GM12878 (cell line): ENCODE data around the gene MLXIPL. TPM values are rescaled to one million over a fixed set of nuclear protein-coding genes. Genes with fewer than 3 reads are reported as not detected.

ENCODE experiments used
- ATAC-seq: fragments of 200-7000 bp; cut with Tn5 transposase; 3 replicates; pipeline ENCODE4 v1.9.1; 2020; ENCODE audit warnings: mild to moderate bottlenecking, moderate library complexity
- BruUV-seq: library from RNA; stranded (reverse); fragments of 400-500 nt; replicated peaks from 2 replicates; lab custom pipeline; 2021; lab: Mats Ljungman, UMichigan
- CTCF ChIA-PET: fragments of 300-600 bp; sonication (Branson Sonifier 250); formaldehyde crosslinking; extraction: SDS; loops from one replicate; lab custom pipeline; 2021; ENCODE audit warnings: inconsistent platforms; lab: Yijun Ruan, JAX
- POLR2A ChIA-PET: fragments of 350-600 bp; formaldehyde crosslinking; extraction: SDS; loops from one replicate; lab custom pipeline; 2021; ENCODE audit warnings: inconsistent platforms; lab: Charles Lee
- RAD21 ChIA-PET: fragments of 300-600 bp; sonication (Branson Sonifier 250); formaldehyde crosslinking; loops from one replicate; lab custom pipeline; 2023; ENCODE audit warnings: antibody characterized with exemption; ENCODE audit not compliant: unreplicated experiment; lab: Charles Lee
- SMC1A ChIA-PET: fragments of 300-600 bp; sonication (Branson Sonifier 250); formaldehyde crosslinking; loops from one replicate; lab custom pipeline; 2023; ENCODE audit not compliant: unreplicated experiment, uncharacterized antibody; lab: Charles Lee
- DNase-seq: peaks from one replicate; pipeline ENCODE4 v3.0.0-alpha.2; 2011; ENCODE audit warnings: low read depth, low spot score
- FAIRE-seq: peaks from 3 replicates; lab custom pipeline; 2011; peaks lifted over from hg19 to GRCh38; lab: Jason Lieb, UNC
- H2AFZ ChIP-seq: 2 replicates; pipeline ENCODE4 v1.6.0; 2011; ENCODE audit warnings: low read depth, low read length, control low read depth; ENCODE audit not compliant: control insufficient read depth
- H3K27ac ChIP-seq: 2 replicates; pipeline ENCODE4 v1.5.1; 2011; ENCODE audit warnings: control low read depth; ENCODE audit not compliant: control insufficient read depth, insufficient read depth
- H3K27me3 ChIP-seq, 2 experiments: replicated peaks in 1 of 2; 2 replicates each; pipeline versions ENCODE4 v1.6.0 to v1.6.1; 2011; ENCODE audit warnings: low read length in 1 of 2; ENCODE audit not compliant: control insufficient read depth in 2 of 2, insufficient read depth in 2 of 2
- H3K36me3 ChIP-seq, 2 experiments: 2 replicates each; pipeline ENCODE4 v1.5.1; 2011; ENCODE audit warnings: low read length in 1 of 2; ENCODE audit not compliant: control insufficient read depth in 2 of 2, insufficient read depth in 2 of 2
- H3K4me1 ChIP-seq: 2 replicates; pipeline ENCODE4 v1.6.1; 2011; ENCODE audit warnings: mild to moderate bottlenecking, low read length, moderate library complexity, mixed read lengths; ENCODE audit not compliant: control insufficient read depth, insufficient read depth
- H3K4me2 ChIP-seq: 2 replicates; pipeline ENCODE4 v1.6.0; 2011; ENCODE audit warnings: control low read depth; ENCODE audit not compliant: control insufficient read depth, insufficient read depth
- H3K4me3 ChIP-seq: fragments of 200-600 bp; sonication (generic); 2 replicates; pipeline ENCODE4 v1.5.1; 2016
- H3K79me2 ChIP-seq: 2 replicates; pipeline ENCODE4 v1.6.0; 2011; ENCODE audit warnings: low read length; ENCODE audit not compliant: control insufficient read depth, insufficient read depth
- H3K9ac ChIP-seq: 2 replicates; pipeline ENCODE4 v1.8.0; 2011; ENCODE audit warnings: low read length, control low read depth, mixed read lengths; ENCODE audit not compliant: control insufficient read depth, insufficient read depth
- H3K9me3 ChIP-seq: replicated peaks from 3 replicates; pipeline ENCODE4 v1.5.1; 2011; ENCODE audit warnings: mild to moderate bottlenecking, low read length; ENCODE audit not compliant: control insufficient read depth, insufficient read depth
- H4K20me1 ChIP-seq: 2 replicates; pipeline ENCODE4 v1.6.0; 2011; ENCODE audit not compliant: control insufficient read depth, insufficient read depth
- CBX3 ChIP-seq: fragments of 200-600 bp; sonication (generic); IDR thresholded peaks from 2 replicates; pipeline ENCODE4 v1.6.1; 2016; ENCODE audit warnings: low read depth, borderline replicate concordance
- FOXM1 ChIP-seq: IDR thresholded peaks from 2 replicates; pipeline ENCODE4 v1.6.1; 2012; ENCODE audit warnings: low read depth, mild to moderate bottlenecking, inconsistent platforms, low read length, moderate library complexity
- IKZF1 ChIP-seq: fragments of 450-650 bp; conservative IDR thresholded peaks from 2 replicates; pipeline ENCODE4 v1.6.1; 2017; ENCODE audit warnings: antibody characterized with exemption, mild to moderate bottlenecking
- KLF5 ChIP-seq: fragments of 450-650 bp; IDR thresholded peaks from 2 replicates; pipeline ENCODE4 v1.6.1; 2014; ENCODE audit warnings: mild to moderate bottlenecking; ENCODE audit not compliant: partially characterized antibody
- MLLT1 ChIP-seq: fragments of 450-650 bp; IDR thresholded peaks from 2 replicates; pipeline ENCODE4 v1.6.1; 2016; ENCODE audit warnings: mild to moderate bottlenecking
- MTA2 ChIP-seq: fragments of 450-650 bp; IDR thresholded peaks from 2 replicates; pipeline ENCODE4 v1.6.1; 2016; ENCODE audit warnings: low read depth, mild to moderate bottlenecking, moderate library complexity
- MYB ChIP-seq: fragments of 150-350 bp; IDR thresholded peaks from 2 replicates; pipeline ENCODE4 v1.6.1; 2014; ENCODE audit warnings: mild to moderate bottlenecking, low read depth, low read length, borderline replicate concordance
- NFYB ChIP-seq: IDR thresholded peaks from 2 replicates; pipeline ENCODE4 v1.6.1; 2011; ENCODE audit warnings: low read depth, mild to moderate bottlenecking, low read length, improper control_type of control experiment, moderate library complexity; ENCODE audit not compliant: insufficient read depth
- POLR2AphosphoS5 ChIP-seq: IDR thresholded peaks from 2 replicates; pipeline ENCODE4 v1.6.1; 2011; ENCODE audit warnings: mild to moderate bottlenecking, low read length, inconsistent platforms
- POU2F2 ChIP-seq: IDR thresholded peaks from 3 replicates; pipeline ENCODE4 v1.6.1; 2011; ENCODE audit warnings: low read depth, mild to moderate bottlenecking, low read length, borderline replicate concordance
- RAD21 ChIP-seq: IDR thresholded peaks from 2 replicates; pipeline ENCODE4 v1.6.1; 2011; ENCODE audit warnings: mild to moderate bottlenecking, low read depth, low read length, moderate library complexity; ENCODE audit not compliant: insufficient read depth
- SMARCA5 ChIP-seq: fragments of 450-650 bp; IDR thresholded peaks from 2 replicates; pipeline ENCODE4 v1.6.1; 2017; ENCODE audit warnings: mild to moderate bottlenecking
- TAF1 ChIP-seq: IDR thresholded peaks from 2 replicates; pipeline ENCODE4 v1.6.1; 2011; ENCODE audit warnings: mild to moderate bottlenecking, low read depth, low read length, borderline replicate concordance
- TCF7 ChIP-seq: IDR thresholded peaks from 2 replicates; pipeline ENCODE4 v1.6.1; 2014; ENCODE audit warnings: antibody characterized with exemption, borderline replicate concordance
- YBX1 ChIP-seq: fragments of 450-650 bp; IDR thresholded peaks from 2 replicates; pipeline ENCODE4 v1.6.1; 2016; ENCODE audit warnings: antibody characterized with exemption
- ZNF217 ChIP-seq: fragments of 450-650 bp; IDR thresholded peaks from 2 replicates; pipeline ENCODE4 v1.6.1; 2017; ENCODE audit warnings: antibody characterized with exemption, mild to moderate bottlenecking
- WGBS: methylation state at CpG from one replicate; pipeline ENCODE4 v1.1.6; 2016; ENCODE audit warnings: low lambda C conversion rate; ENCODE audit not compliant: insufficient replicate concordance, insufficient coverage; ENCODE audit errors: missing lambda C conversion rate; 5-methylcytosine and 5-hydroxymethylcytosine counted together
- in situ Hi-C: fragments of 300-500 bp; cut with MboI; formaldehyde crosslinking; loops from 9 replicates; pipeline ENCODE4 v1.14.3; 2018; ENCODE audit warnings: mixed read lengths
- intact Hi-C: fragments of 100-400 bp; cut with micrococcal nuclease; formaldehyde crosslinking; loops from one replicate; pipeline ENCODE4 v1.14.2; 2022; ENCODE audit not compliant: unreplicated experiment
- polyA plus RNA-seq, 11 experiments: library from polyadenylated mRNA; depleted of rRNA in 4 of 11; unstranded in 6 of 11; stranded (reverse) in 5 of 11; fragments of >200 nt; fragmentation: Nextera tagmentation in 4 of 11; fragmentation: Illumina TruSeq in 1 of 11; extraction: Ambion mirVana in 4 of 11; extraction: Trizol in 1 of 11; gene quantifications; 1 replicate in 1 of 11; 2 replicates in 10 of 11; pipeline versions ENCODE4 v1.2.1 to v1.2.3, GENCODE V29; 2011 to 2016; ENCODE audit warnings: inconsistent platforms in 2 of 11, missing spikeins in 2 of 11, low read depth in 1 of 11
- total RNA-seq, 4 experiments: library from RNA; depleted of rRNA in 3 of 4; stranded (reverse); fragments of >200 nt in 3 of 4; fragmentation: Illumina TruSeq in 1 of 4; extraction: Trizol in 1 of 4; gene quantifications; 2 replicates each; pipeline versions ENCODE4 v1.2.1 to v1.2.3, GENCODE V29; 2013 to 2021
- TF ChIP-seq, protein P1 (sequence below): fragments of 450-650 bp; IDR thresholded peaks from 2 replicates; pipeline ENCODE4 v1.6.1; 2017; ENCODE audit warnings: mild to moderate bottlenecking, moderate library complexity
- TF ChIP-seq, protein P2 (sequence below): IDR thresholded peaks from 2 replicates; pipeline ENCODE4 v1.6.1; 2011; ENCODE audit warnings: borderline replicate concordance, low read depth, mild to moderate bottlenecking, moderate library complexity, mixed read lengths, low read length; ENCODE audit not compliant: insufficient read depth; ENCODE audit errors: extremely low read length

MLXIPL gene
- total and polyA plus RNA-seq, 10 of the 15 experiments (the other 5 are each of a cell fraction or from before 2014, with no cell fraction given), result 0.21 TPM; not detected in 9

DNA sequence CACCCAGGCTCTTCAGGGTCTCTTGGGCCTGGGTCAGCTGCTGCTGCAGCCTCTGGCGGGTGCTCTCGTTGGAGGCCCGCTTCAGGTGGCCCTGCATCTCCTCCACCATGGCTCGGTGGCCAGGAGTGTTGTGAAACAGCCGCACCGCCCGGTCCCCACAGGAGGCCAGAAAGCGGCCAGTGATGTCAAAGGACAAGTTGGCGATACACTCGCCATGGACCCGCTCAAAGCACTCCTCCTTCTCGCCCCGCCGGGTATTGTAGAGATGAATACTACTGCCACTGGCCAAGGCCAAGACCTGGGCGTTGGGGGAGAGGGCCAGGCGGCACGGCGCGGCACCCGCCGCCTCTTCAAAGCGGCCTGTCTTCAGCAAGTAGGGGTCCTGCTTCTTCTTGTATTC lies 53.8 kb downstream of the MLXIPL start:
- ATAC-seq (no peak), DNase-seq (no peak), FAIRE-seq (no peak)
- CTCF ChIA-PET, result no interaction called here
- RAD21 ChIA-PET, result no interaction called here
- Histone ChIP-seq H3K4me2 (no peak overlapping the region), H3K27me3 (no peaks in the 10 kb centered on the region), H3K9me3 (no peaks in the 10 kb centered on the region), H3K4me3 (no peak overlapping the region), H4K20me1 (no peaks in the 10 kb centered on the region), H2AFZ (no peak overlapping the region), H3K79me2 (no peaks in the 10 kb centered on the region), H3K36me3 (peaks cover 10 to 13% of the 10 kb centered on the region in 2 experiments; a peak in 3 of 4 replicates), H3K9ac (no peak overlapping the region), H3K4me1 (no peaks in the 10 kb centered on the region), H3K27ac (no peak overlapping the region)
- intact Hi-C loops (no loop called here), in situ Hi-C loops (no loop called here)
- SMC1A ChIA-PET, result no interaction called here
- TF ChIP-seq POLR2AphosphoS5, result no peak
- TF ChIP-seq MLLT1, result no peak
- TF ChIP-seq CBX3, result no peak
- TF ChIP-seq MTA2, result no peak
- TF ChIP-seq MYB, result no peak
- TF ChIP-seq NFYB, result no peak
- no peak for TF ChIP-seq POU2F2
- no peak for TF ChIP-seq IKZF1
- TF ChIP-seq SMARCA5, result no peak
- no peak for TF ChIP-seq RAD21
- TF ChIP-seq FOXM1, result no peak
- TF ChIP-seq, protein P1, sequence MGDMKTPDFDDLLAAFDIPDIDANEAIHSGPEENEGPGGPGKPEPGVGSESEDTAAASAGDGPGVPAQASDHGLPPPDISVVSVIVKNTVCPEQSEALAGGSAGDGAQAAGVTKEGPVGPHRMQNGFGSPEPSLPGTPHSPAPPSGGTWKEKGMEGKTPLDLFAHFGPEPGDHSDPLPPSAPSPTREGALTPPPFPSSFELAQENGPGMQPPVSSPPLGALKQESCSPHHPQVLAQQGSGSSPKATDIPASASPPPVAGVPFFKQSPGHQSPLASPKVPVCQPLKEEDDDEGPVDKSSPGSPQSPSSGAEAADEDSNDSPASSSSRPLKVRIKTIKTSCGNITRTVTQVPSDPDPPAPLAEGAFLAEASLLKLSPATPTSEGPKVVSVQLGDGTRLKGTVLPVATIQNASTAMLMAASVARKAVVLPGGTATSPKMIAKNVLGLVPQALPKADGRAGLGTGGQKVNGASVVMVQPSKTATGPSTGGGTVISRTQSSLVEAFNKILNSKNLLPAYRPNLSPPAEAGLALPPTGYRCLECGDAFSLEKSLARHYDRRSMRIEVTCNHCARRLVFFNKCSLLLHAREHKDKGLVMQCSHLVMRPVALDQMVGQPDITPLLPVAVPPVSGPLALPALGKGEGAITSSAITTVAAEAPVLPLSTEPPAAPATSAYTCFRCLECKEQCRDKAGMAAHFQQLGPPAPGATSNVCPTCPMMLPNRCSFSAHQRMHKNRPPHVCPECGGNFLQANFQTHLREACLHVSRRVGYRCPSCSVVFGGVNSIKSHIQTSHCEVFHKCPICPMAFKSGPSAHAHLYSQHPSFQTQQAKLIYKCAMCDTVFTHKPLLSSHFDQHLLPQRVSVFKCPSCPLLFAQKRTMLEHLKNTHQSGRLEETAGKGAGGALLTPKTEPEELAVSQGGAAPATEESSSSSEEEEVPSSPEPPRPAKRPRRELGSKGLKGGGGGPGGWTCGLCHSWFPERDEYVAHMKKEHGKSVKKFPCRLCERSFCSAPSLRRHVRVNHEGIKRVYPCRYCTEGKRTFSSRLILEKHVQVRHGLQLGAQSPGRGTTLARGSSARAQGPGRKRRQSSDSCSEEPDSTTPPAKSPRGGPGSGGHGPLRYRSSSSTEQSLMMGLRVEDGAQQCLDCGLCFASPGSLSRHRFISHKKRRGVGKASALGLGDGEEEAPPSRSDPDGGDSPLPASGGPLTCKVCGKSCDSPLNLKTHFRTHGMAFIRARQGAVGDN, result no peak
- TF ChIP-seq KLF5, result no peak
- TF ChIP-seq ZNF217, result no peak
- TF ChIP-seq, protein P2, sequence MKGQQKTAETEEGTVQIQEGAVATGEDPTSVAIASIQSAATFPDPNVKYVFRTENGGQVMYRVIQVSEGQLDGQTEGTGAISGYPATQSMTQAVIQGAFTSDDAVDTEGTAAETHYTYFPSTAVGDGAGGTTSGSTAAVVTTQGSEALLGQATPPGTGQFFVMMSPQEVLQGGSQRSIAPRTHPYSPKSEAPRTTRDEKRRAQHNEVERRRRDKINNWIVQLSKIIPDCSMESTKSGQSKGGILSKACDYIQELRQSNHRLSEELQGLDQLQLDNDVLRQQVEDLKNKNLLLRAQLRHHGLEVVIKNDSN, result no peak
- no peak for TF ChIP-seq YBX1
- no peak for TF ChIP-seq TAF1
- TF ChIP-seq TCF7, result no peak
- POLR2A ChIA-PET, result no interaction called here
- no TSS peak for BruUV-seq
- over 99% methylated on average over 22 of the region's 22 CpGs for WGBS
